Heart right ventricle (tissue), 16 donors: ENCODE data around the gene FLT4. TPM values are rescaled to one million over a fixed set of nuclear protein-coding genes. Genes with fewer than 3 reads are reported as not detected.

ENCODE experiments used
- ATAC-seq, 8 donors: fragments of 200-7000 bp; cut with Tn5 transposase; one replicate each; pipeline ENCODE4 v1.9.1; 2020; ENCODE audit warnings: mild to moderate bottlenecking in 8 of 8, moderate library complexity in 8 of 8, moderate number of reproducible peaks in 1 of 8
- DNase-seq, 2 donors: peaks; one replicate each; pipeline ENCODE4 v3.0.0-alpha.2; 2020
- H3K27ac ChIP-seq, 10 donors: fragments of 200-600 bp; sonication (generic) in 2 of 10; one replicate each; pipeline versions ENCODE4 v1.5.0 to v1.8.0; 2020 to 2022; ENCODE audit warnings: mild to moderate bottlenecking in 3 of 10
- H3K27me3 ChIP-seq, 7 donors: fragments of 200-600 bp; one replicate each; pipeline ENCODE4 v1.8.0; 2021 to 2022; ENCODE audit warnings: mild to moderate bottlenecking in 2 of 7
- H3K36me3 ChIP-seq, 9 donors: fragments of 200-600 bp; sonication (generic) in 1 of 9; one replicate each; pipeline versions ENCODE4 v1.5.0 to v1.8.0; 2020 to 2022; ENCODE audit warnings: mild to moderate bottlenecking in 2 of 9
- H3K4me1 ChIP-seq, 9 donors: fragments of 200-600 bp; sonication (generic) in 1 of 9; one replicate each; pipeline versions ENCODE4 v1.5.0 to v1.8.0; 2020 to 2022; ENCODE audit warnings: mild to moderate bottlenecking in 4 of 9
- H3K4me3 ChIP-seq, 10 donors: fragments of 200-600 bp; sonication (generic) in 2 of 10; one replicate each; pipeline versions ENCODE4 v1.5.0 to v1.8.0; 2020 to 2022; ENCODE audit warnings: mild to moderate bottlenecking in 7 of 10, moderate library complexity in 2 of 10
- H3K9me3 ChIP-seq, 11 donors: fragments of 200-600 bp in 10 of 11; sonication (generic) in 2 of 11; one replicate each; pipeline versions ENCODE4 v1.5.0 to v1.8.0; 2013 to 2022; ENCODE audit warnings: mild to moderate bottlenecking in 2 of 11, control low read depth in 1 of 11, moderate library complexity in 1 of 11
- CTCF ChIP-seq, 9 donors: fragments of 200-600 bp; sonication (generic) in 2 of 9; IDR thresholded peaks; one replicate each; pipeline versions ENCODE4 v1.5.0 to v1.8.0; 2021 to 2022; ENCODE audit warnings: antibody characterized with exemption in 9 of 9, mild to moderate bottlenecking in 5 of 9, moderate library complexity in 1 of 9
- whole genome bisulfite sequencing, 2 donors: extraction: QIAGEN DNeasy Blood & Tissue Kit; methylation state at CpG; one replicate each; pipeline ENCODE4 v1.1.7; 2013; ENCODE audit warnings: inconsistent platforms in 1 of 2; 5-methylcytosine and 5-hydroxymethylcytosine counted together
- intact Hi-C, 10 donors: fragments of 100-400 bp; cut with DNase I; formaldehyde crosslinking; loops; one replicate each; pipeline versions ENCODE4 v1.11.1 to v1.14.2; 2022
- polyA plus RNA-seq, 2 donors: library from polyadenylated mRNA; stranded (reverse); fragments of 200-250 nt; gene quantifications; one replicate each; pipeline ENCODE4 v1.2.3, GENCODE V29; 2013
- total RNA-seq, 10 donors: library from RNA; stranded (reverse); fragmentation: NEBNext Ultra II Directional in 3 of 10; extraction: Animal tissue kit (Norgen Biotek cat#: 25700) in 3 of 10; gene quantifications; one replicate each; pipeline versions ENCODE4 v1.2.1 to v1.2.4, GENCODE V29; 2021 to 2023
- donor health status: Arrhythmogenic right ventricular cardiomyopathy.
- donor health status: ischemic (EF 13 %, LVEDD 7.1; RV severe dilation, severe dysfunction).
- donor health status: healthy with polysubstance abuse.
- donor health status: DM: no; HTN: yes; CAD: no.
- donor health status: DM: no; HTN: no; CAD: no.
- donor health status: ischemic (EF 25% LVEDD 6.9; RV normal size, moderate dysfunction).
- donor health status: ischemic (EF 25% LVEDD 5.7; RV mildly dilated, moderate dysfunction).
- donor health status: healthy.
- donor health status: DM: yes; HTN: yes; CAD: no.
- donor health status: Ischemic cardiomyopathy.
- donor health status: ischemic (EF 35%, LVEDD 5.7; RV mildly dilated, moderate dysfunction).
- donor health status: nonischemic (EF 11% LVEDD 7.7; RV severe dilation, severe dysfunction).
- donor health status: DM: yes; HTN: yes; CAD: no.
- donor health status: PGD.
- donor health status: ischemic (EF 29% LVEDD 5.4; RV normal size, mild dysfunction).
- donor health status: nonischemic (EF 23%, LVEDD 6.1; RV moderate dilation, normal function).

FLT4 gene
- total and polyA plus RNA-seq, 12 donors: 3.8 to 10.8 (median 6.3) TPM

- DNase-seq (no peak), ATAC-seq (no peak)
- peaks cover 0 to 14% (median 0%) of the 10 kb centered on the region in 7 donors for H3K27me3 ChIP-seq
- H3K9me3 ChIP-seq: peaks cover 0 to 5% (median 0%) of the 10 kb centered on the region in 11 donors
- H3K4me1 ChIP-seq: no peaks in the 10 kb centered on the region
- TF ChIP-seq CTCF (IDR thresholded peaks at IDR 0.05): no peak
- H3K36me3 ChIP-seq: peaks cover 0 to 30% (median 0%) of the 10 kb centered on the region in 9 donors
- 88 to 89% methylated on average over 15 of the region's 15 CpGs for WGBS, 2 donors
- intact Hi-C loops: no loop called here
- no peak overlapping the region for H3K4me3 ChIP-seq
- H3K27ac ChIP-seq: no peak overlapping the region
Measured at GRCh38 chr5:180612683-180613082, 36.7 kb downstream of the FLT4 start.

GRCh38 chr5:180611140-180611850 lies 38.1 kb downstream of the FLT4 start:
- H3K27me3 ChIP-seq: peaks cover 0 to 14% (median 0%) of the 10 kb centered on the region in 7 donors
- ATAC-seq (peak in 1 of 8 donors; percentile 12), DNase-seq (peak in 1 of 2 donors; percentile 6)
- H3K36me3 ChIP-seq: peaks cover 0 to 24% (median 0%) of the 10 kb centered on the region in 9 donors
- 82 to 83% methylated on average over 28 to 30 of the region's 30 CpGs for WGBS, 2 donors
- no peak overlapping the region for H3K27ac ChIP-seq
- intact Hi-C loops: no loop called here
- TF ChIP-seq CTCF (IDR thresholded peaks at IDR 0.05): no peak
- peaks cover 0 to 5% (median 0%) of the 10 kb centered on the region in 11 donors for H3K9me3 ChIP-seq
- no peaks in the 10 kb centered on the region for H3K4me1 ChIP-seq
- H3K4me3 ChIP-seq: no peak overlapping the region

GRCh38 chr5:180609817-180610550 lies 39.4 kb downstream of the FLT4 start:
- 73 to 79% methylated on average over 23 of the region's 23 CpGs for WGBS, 2 donors
- H3K4me3 ChIP-seq: no peak overlapping the region
- H3K36me3 ChIP-seq: peaks cover 0 to 22% (median 0%) of the 10 kb centered on the region in 9 donors
- peak in 1 of 2 donors; percentile 3 for DNase-seq
- H3K9me3 ChIP-seq: peaks cover 0 to 4% (median 0%) of the 10 kb centered on the region in 11 donors
- no peak for TF ChIP-seq CTCF (IDR thresholded peaks at IDR 0.05)
- no peak for ATAC-seq
- peaks cover 0 to 14% (median 0%) of the 10 kb centered on the region in 7 donors for H3K27me3 ChIP-seq
- no peaks in the 10 kb centered on the region for H3K4me1 ChIP-seq
- intact Hi-C loops: no loop called here
- no peak overlapping the region for H3K27ac ChIP-seq

GRCh38 chr5:180609386-180609785 lies 40.0 kb downstream of the FLT4 start:
- H3K36me3 ChIP-seq: peaks cover 0 to 22% (median 0%) of the 10 kb centered on the region in 9 donors
- DNase-seq (peak in 1 of 2 donors; percentile 2), ATAC-seq (no peak)
- no peak overlapping the region for H3K4me3 ChIP-seq
- H3K4me1 ChIP-seq: no peaks in the 10 kb centered on the region
- no peak for TF ChIP-seq CTCF (IDR thresholded peaks at IDR 0.05)
- H3K27ac ChIP-seq: no peak overlapping the region
- intact Hi-C loops: no loop called here
- peaks cover 0 to 14% (median 0%) of the 10 kb centered on the region in 7 donors for H3K27me3 ChIP-seq
- no peaks in the 10 kb centered on the region for H3K9me3 ChIP-seq
- 88 to 89% methylated on average over 15 of the region's 15 CpGs for WGBS, 2 donors
